K562 (cell line): ENCODE data around the gene KNTC1. TPM values are rescaled to one million over a fixed set of nuclear protein-coding genes. Genes with fewer than 3 reads are reported as not detected.

ENCODE experiments used
- PKNOX1 ChIP-seq: fragments of 450-650 bp; IDR thresholded peaks from 2 replicates; pipeline ENCODE4 v1.6.1; 2016
- ZBTB40 ChIP-seq, 2 experiments: fragments of 450-650 bp in 1 of 2; sonication (generic) in 1 of 2; formaldehyde crosslinking in 1 of 2; IDR thresholded peaks; 2 replicates each; pipeline versions ENCODE4 v1.7.1 to v1.9.0; 2016 to 2022; ENCODE audit warnings: inconsistent platforms in 1 of 2, mild to moderate bottlenecking in 1 of 2, missing genetic modification reagents in 1 of 2
- polyA plus RNA-seq, 8 experiments: library from polyadenylated mRNA; depleted of rRNA in 4 of 8; stranded (reverse) in 5 of 8; unstranded in 3 of 8; fragments of >200 nt; fragmentation: Nextera tagmentation in 2 of 8; fragmentation: Illumina TruSeq in 1 of 8; extraction: Ambion mirVana in 2 of 8; extraction: Trizol in 1 of 8; gene quantifications; 2 replicates each; pipeline versions ENCODE4 v1.2.1 to v1.2.3, GENCODE V29; 2011 to 2014; ENCODE audit warnings: inconsistent platforms in 1 of 8, missing spikeins in 1 of 8
- total RNA-seq, 7 experiments: library from RNA; depleted of rRNA in 6 of 7; stranded (reverse); fragments of >200 nt in 6 of 7; fragmentation: Illumina TruSeq in 2 of 7; extraction: Trizol in 2 of 7; gene quantifications; 2 replicates each; pipeline versions ENCODE4 v1.2.1 to v1.2.3, GENCODE V29; 2011 to 2021; ENCODE audit warnings: low replicate concordance in 1 of 7

KNTC1 gene
- total and polyA plus RNA-seq, 9 of the 15 experiments (the other 6 are each of a cell fraction or from before 2014, with no cell fraction given): 38.9 to 135 (median 99.6) TPM

GRCh38 chr12:122503783-122504590 is 23.1 kb upstream of the KNTC1 start (continued):
- TF ChIP-seq ZBTB40 (IDR thresholded peaks at IDR 0.05) (no peak), ZBTB40 (CRISPR knock-in tag; IDR thresholded peaks at IDR 0.05) (no peak), PKNOX1 (peak; percentile 69)
